ENCODE results near the gene PEPD.

PEPD gene

DNA sequence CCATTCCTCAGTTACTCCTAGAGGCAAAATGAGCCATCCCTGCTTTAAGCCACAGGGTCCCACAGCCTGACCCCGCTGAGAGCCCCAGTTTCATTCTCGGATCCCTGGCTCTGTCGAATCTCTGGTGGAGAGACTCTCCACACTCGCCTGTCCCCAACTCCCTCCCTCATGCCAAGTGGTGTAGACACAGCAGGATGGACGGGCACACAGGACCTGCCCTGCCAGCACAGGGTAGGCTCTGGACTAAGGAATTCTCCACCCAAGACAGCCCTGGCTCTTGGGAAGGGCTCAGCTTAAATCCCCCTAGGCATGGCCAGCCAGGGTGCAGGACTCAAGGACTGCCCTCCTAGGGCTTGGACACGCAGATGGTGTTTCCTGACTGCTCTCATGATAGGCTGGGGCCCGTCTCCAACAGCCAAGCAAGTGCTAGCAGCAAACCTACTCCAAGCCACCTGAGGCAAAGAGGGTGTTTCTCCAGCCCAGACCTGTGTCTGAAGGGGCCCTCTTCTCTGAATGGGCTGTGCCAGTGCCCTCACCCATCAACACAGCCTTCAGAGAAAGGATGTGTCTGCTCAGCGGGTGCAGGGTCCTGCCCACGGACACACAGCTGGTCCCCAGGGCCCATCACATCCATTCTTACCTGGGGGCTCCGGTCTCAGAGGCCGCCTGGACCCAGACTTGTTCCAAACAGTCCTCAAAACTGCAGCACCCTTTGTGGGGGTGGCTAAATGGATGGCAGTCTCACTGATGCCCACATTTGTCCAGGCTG lies 65.3 kb downstream of the PEPD start:
- DNase-seq = no peak

DNA sequence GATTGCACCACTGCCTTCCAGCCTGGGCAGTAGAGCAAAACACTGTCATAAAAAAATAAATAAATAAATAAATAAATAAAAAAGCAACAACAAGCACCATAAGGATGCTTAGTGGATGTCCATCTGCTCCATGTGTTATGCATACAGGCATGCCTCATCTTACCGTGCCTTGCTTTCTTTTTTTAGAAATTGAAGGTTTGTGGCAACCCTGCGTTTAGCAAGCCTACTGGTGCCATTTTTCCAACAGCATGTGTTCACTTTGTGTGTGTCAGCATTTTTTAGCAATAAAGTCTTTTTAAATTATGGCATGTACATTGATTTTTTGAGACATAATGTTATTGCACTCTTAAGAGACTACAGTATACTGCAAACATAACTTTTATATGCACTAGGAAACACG lies 68.3 kb downstream of the PEPD start:
- DNase-seq = no peak

DNA sequence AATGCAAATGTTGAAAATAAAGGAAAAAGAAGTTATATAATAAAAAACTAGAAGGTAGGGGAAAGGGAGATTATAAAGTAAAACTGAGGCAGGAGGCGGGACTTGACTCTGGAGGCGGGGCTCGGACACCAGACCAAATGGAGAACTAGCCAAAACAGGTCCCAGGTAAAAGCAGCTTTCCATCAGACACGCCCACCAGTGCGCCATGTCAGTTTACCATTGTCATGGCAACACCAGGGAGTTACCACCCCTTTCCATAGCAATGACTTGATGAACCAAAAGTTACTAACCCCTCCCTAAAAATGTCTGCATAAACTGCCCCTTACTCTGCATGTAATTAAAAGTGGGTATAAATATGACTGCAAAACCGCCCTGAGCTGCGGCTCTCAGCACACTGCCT lies 70.9 kb downstream of the PEPD start:
- DNase-seq = no peak

DNA sequence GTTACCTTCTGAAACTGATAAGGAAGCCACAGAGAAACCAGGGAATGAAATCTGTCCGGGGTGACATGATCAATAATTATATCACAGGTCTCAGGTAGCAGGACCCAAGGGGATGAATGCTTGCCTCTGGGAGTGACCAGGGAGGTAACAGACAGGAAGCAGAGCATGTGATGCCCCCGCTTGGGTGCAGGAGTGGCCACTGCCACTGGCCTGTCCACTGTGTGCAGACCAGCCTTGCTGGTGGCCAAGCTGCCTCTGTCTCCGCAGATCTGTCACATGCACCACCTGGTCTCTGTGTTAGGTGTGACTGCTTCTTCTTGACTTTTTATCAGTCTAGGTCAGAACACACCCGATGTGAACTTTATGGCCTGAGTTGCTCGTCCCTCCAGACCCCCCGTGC lies 71.8 kb downstream of the PEPD start:
- DNase-seq = no peak

DNA sequence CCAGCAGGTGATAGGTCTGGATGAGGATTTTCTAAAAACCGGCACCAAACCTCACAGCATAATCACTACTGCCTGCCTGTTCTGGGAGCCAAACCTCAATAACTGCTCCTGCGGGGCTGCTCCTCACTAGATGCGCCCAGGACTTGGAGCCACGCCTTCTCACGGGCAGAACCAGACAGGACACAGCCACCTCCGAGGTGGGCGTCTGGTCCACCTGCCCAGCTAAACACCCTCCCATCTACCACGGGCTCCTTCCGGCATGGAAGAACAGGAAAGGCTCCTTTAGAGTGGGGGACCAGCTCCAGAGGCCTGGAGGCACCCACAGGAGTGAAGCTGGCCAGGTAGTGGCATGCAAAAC lies 73.5 kb downstream of the PEPD start:
- no peak for DNase-seq

DNA sequence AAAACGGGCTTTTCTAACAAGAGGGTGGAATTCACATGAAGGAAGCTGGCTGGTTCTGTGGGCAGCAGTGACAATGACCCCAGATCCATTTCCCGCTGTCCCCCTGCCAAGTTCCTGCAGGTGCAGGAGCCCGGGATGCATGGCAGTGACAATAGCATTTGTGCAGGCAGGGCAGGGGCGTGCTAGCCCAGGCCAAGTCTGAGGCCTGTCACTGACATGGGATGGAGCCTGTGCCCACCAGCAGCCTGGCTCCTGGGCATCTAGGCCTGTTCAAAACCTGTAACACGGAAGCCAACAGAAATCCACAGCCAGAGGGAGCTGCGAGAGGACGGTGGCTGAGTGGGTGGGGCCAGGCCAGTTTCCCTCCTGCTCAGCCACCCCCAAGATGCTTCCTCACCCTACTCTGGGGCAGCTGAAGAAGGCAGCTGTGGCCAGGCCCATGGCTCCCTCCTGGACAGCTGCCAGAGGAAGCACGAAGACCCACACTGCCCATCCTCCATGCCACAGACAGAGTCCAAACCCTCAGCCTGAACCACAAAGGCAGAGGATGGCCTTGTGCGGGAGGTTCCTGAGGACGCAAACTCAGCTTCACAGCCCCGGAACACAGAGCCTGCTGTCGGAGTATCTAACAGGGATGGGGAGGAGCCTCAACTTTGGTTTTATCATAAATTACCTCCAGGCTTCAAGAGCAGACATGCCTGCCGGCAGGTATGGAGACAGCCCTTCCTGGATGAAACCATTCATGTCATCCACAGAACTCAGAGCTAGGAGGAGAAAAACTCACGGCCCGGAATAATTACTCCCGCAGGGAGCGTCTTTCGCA lies 74.0 kb downstream of the PEPD start:
- no peak for DNase-seq

DNA sequence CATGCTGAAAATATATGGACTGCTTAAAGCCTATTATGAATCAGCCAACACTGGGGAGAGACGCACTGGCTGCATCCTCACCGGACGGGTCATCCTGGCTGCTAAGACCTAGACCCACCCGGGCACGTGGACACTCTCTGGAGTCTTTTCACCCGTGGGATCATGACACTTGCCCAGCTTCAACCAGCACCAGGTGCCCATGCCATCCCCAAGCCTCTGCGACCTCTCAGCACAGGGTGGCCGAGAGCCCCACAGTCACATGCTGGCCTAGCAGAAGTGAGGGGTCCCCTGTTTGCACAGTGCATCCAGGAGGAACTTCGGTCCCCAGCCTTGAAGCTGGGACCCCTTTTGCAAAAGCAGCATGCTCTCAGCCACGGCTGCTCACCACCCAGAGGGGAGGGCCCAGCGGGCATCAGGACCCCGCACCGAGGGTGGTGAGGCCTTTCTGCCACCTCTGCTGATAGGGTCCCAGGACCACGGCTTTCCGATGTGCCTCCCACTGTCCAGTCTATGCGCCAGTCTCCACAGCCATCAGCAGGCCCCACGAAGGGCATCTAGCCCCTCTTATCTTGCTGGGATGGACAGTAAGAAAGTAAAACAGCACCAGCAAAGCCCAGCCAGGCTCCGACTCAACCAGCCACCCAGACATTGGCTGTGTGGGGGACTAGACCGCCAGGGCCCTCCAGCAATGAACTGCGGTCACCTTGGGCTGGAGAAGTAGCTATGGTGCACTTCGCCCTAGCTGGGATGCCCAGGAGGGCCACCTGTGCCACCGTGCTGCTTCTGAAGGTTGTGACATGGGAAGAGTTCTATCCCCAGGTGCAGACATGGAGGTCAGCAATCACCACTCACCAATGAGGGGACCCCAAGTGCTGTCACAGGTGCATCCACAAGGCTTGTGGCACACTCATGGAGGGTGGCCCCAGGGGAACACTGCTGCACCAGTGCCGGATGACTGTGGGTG lies 75.0 kb downstream of the PEPD start:
- DNase-seq = no peak

DNA sequence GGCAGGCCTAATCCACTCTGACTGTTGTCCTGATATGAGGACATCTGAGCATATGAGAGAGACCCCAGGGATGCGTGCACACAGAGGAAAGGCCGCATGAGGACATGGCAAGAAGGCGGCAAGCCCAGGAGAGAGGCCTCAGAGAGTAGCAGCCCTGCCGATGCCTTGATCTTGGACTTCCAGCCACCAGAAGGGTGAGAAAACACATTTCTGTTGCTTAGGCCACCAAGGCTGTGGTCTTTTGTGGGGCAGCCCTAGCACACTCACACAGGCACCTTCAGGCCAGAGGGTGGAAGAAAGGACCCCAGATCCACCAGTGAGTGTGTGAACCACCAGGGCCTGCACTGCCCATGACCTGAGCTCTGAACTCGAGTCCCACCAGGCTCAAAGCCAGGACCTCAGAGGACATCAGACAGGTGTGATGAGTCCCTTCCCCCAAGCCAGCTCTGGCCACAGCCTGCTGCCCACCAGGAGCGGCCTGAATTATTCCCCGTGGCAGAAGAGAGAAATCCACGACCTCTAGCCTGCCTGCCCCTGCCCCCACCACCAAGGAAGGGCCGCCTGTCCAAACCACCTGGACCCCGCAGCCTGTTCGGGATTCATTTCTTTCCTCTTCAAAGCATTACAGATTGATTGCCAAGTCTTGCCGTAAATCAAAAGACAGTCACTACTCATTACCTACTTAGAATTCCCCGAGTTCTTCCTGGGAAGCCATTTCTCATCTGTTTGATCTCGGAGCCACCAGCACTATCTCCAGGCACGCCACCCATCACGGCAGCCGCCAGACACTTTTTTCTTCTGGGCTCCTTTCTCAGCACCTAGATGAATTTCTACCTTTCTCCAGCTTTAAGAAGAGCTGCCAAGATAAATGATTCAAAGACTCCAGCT lies 75.9 kb downstream of the PEPD start:
- DNase-seq = no peak

DNA sequence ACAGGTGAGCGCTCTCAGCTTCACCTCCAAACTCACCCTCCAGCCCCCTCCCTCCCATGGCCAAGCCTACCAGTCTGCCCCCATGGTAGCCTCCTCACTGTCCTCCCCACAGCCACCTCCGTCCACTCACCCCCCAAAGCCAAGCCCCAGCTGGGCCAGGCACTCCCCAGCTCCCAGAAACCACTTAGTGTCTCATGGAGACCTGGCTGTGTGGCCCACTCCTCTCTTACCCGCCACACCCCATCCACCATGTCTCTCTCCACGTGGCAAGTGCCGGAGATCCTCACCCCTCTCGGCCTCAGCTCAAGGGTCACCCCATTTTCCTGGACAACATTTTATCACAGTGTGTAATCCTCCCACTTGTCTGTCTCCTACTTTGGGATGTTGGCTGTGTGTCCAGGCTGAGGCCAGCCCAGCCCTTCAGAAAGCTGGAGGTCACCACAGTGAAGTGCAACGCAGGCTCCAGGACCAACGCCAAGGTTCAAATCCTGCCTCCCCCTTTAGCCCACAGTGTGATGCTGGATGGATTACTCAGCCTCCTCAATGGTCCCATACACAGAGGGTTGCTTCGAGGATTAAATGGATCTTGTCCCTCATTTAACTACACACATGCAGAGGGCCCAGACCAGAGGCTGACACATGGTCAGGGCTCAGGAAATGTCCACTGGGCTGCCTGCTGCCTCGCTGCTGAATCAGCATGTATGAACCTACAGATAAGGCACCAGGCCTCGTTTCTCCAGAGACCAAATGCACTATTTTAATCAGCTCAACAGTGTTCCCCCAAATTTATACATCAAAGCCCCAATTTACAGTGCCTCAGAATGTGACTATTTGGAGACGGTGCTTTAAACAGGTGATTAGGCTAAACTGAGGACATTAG lies 76.8 kb downstream of the PEPD start:
- no peak for DNase-seq

DNA sequence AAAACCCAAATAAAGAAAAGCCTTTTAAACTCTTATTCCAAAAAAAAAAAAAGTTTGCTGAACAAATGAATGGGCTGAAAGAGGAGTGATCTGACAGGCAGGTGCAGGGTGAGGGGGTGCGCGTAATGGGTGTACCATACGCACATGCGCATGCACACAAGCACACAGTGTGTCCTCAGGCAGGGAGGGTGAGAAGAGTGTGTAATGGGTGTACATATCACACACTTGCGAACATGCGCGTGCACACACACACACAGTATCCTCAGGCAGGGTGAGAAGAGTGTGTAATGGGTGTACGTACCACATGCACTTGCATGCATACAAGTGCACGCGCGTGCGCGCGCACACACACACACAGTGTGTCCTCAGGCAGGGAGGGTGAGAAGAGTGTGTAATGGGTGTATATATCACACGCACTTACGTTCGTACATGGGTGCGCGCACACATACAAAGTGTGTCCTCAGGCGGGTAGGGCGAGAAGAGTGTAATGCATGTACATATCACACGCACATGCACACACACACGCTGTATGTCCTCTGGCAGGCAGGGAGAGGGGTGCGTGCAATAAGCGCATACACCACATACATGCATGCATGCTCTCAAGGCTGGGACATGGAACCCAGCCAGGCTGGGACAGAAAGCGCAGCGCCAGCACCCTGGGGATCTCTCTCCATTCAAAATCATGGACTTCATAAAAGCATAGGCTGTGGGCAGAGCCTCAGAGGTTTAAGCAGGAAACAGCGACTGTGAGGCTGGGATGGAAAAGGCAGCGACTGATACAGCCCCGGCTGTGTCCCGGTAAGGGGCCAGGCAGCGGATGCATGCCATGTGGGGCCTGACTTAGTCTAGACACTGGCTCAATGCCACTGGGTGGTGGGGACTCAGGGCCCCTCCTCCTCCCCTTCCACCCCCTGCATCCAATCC lies 77.7 kb downstream of the PEPD start:
- DNase-seq = no peak

DNA sequence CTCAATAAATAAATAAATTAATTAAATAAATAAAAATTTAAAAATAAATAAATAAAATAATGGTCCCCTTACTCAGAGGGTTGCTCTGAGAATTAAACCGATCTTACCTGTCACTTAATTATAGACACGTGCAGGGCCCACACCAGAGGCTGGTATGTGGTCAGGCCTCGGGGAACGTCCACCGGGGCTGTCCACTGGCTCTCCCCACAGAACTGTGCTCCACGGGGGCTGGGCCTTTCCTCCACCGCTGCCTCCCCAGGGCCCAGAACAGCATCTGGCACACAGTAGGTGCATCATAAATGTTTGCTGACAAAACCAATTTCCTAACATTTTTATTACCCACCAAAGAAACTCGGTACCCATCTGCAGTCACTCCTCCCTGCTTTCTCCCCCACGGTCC lies 78.9 kb downstream of the PEPD start:
- DNase-seq = no peak

DNA sequence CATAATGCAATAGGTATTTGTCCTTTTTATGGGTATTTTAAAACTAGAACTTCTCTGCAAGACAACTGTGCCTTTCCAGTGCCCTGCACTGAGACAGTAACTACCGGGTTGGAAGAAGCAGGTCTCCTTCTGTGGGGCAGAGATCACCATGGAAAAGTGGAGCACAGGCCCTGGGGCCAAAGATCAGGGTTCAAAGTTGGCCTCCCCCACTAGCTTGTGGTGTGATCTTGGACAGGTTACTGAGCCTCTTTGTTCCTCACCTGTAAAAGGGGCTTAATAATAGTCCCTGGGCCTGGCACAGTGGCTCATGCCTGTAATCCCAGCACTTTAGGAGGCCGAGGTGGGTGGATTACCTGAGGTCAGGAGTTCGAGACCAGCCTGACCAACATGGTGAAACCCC lies 79.8 kb downstream of the PEPD start:
- DNase-seq = no peak

DNA sequence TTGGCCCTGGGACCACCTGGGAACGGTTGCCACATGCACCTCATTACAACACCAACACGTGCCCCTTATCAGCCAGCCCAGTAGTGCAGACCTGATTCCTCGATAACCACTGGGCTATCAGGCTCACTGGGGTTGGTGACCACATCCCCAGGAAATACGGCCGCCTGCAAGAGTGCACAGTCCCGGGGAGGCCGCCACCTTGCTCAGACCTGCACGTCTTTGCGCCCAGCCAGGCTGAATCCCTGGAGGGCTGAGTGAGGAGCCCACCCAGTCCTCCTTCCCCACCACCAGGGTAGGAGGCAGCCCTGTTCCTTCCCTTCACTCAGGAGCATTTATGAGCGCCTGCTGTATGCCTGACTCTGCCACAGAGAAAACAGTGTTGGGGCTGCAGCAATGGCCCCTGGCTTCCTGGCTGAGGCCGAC lies 80.3 kb downstream of the PEPD start:
- no peak for DNase-seq

DNA sequence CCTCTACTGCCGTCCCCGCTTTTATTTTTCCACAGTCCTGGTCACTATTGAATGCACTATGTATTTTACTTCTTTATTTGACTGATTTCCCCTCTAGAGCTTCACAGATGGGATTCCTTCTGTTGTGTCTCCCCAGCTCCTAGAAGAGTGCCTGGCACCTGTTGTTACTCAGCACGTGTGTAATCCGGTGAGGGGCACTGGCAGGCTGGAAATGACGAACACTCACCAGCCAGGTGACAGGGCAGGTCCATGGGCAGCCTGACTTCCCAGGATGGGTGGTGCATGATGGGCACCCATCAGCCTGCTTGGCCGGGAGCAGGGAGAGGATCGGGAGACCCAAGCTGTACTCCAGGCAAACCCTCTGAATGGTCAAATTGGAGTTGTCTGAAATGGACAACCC lies 80.9 kb downstream of the PEPD start:
- DNase-seq = no peak

DNA sequence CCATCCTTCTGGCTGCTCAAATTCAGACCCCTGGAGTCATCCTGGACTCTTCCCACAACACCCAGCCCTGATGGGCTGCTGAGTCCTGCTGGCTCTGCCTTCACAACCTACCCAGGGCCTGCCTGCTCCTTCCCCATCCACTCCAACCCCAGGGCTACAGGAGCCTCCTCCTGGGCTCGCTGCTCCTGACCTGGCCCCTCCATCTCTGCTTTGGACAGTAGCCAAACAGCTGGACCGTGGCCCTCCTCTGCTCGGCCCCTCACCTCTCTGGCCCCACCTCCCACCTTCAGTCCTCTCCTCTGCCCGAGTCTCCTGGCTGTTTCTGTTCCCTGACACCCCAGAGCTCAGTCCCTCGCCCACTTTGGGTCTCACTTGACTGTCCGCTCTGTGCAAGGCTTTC lies 81.3 kb downstream of the PEPD start:
- DNase-seq = no peak

DNA sequence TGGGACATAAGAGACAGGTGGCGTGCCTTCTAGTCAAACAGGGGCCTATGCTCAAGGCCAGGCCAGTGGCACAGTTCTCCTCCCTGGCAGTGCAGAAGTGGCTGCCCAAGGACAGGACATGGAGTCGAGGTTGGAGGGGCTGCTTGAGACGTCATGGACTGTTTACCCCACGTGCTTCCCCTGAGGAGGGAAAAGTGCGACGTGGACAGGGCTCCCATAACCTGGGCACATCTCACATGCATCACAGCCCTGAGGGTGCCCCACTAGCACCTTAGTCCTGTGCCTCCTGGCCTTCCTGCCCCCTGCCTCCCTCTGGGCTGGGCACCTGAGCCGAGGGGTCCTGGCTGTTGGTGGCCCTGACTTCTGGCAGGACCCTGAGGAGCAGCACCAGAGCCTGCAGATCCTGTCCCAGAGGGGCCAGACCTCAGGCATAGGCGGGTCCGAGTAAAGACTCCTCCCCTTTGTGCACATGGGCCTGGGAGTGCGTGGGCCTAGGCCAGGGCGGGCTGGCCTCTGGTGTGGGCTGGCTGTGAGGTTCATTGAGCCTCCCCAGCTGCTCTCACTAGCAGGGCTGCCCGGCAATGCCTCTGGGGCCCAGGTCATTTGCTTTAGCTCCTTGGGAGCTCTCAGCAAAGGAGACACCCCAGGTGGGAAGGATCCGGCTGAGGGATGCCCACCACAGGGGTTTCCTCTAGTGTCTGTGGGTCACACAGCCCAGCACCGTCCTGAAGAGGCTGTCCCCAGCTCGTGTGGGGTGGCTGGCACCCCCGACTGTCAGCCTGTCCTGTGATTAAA lies 82.4 kb downstream of the PEPD start:
- DNase-seq = no peak

DNA sequence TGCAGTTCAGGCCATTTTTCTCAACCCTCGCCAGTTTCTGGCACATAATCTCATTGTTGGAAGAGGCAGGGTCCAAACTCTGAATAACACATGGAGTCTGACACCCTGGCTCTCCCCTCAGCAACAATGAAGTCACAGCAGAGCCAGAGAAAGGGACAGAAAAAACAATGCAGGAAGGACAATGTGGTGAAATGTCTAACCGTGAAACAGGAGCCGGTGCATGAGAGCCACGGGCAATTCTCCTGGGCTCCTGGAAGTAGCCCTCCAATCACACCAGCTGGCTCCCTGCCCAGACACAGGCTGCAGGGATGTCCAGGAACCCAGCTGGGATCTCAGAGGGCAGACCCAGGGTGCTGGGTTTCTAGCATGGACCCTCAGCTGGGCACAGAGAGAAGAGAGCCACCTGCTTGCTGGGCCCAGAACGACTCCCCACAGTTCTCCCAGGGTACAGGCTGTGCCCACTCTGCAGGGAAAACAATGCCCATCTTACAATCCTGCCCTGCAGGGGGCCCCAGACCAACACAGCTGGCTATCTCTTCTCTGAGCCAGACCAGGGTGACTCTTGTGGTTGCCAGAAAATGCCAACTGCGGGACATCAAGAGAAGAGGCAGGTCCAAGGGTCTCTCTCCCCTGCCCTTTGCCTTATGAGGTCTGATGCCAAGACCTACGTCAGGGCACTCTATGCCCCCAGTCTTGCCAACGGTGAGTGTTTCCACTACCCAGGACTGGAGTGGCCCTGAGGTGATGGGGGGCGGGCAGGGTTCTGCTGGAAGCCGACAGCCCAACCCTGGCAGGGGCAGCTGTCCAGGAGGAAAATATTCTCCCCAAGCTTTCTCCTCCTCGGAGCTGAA lies 83.5 kb downstream of the PEPD start:
- DNase-seq = no peak

DNA sequence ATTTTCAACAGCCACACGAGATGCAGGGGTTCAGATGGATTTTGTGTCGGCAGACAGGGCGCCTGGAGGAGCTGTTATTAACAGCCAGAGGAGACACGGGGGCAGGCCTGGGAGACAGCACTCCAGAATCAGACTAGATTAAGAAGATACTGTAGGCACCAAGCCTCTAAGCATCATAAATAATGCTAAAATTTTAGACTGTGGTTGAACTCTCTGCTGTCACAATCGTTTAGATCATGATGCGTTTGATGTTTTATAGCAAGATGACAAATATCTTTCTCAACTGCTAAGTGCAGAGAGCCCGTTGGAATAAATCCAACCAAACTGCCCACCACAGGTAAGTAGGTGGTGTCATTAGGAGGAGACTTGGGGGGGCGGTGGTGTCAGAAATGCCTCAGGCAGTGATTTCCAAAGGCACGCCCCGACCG lies 84.2 kb downstream of the PEPD start:
- no peak for DNase-seq
